ENCODE data around the gene JOSD1.

The JOSD1 gene

DNA sequence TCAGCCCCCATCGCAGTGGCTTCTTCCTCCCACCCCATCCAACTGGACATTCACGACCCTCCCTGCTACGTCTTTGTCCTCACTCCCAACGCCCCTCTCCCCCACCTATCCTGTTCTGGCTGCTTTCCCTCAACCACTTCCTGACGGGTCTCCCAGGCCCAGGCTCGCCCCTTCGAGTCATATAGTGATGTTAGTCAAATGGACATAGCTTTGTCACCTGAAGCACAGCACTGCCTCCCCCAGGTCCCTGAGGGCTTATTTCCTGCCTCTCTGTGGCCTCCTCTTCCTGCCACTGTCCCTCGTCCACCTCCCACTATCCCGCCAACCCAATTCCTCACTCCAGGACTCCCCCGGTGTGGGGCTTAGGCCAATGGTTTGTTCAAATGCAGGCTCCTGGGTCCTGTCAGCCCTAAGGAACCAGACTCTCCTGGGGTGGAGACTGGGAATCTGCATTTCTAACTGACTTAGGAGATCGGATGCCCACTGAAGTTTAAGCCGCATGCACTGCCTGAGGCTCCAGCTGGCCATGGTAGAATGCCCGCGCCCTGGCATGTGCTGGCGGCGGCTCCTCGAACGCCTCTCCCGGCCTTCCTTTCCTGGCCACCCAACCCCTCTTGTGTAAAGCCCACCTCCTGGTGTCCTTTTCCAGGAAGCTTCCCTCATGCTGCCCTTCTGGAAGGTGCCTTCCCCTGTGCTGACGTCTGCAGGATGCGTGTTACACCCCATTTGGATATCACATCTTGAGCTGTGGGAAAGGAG, 36.7 kb upstream of the JOSD1 start:
- DNase-seq (ENCODE audit: low spot score) = no peak
- no peak for TF ChIP-seq CTCF (IDR thresholded peaks at IDR 0.05; ENCODE audit: extremely low read depth, missing control alignments)

DNA sequence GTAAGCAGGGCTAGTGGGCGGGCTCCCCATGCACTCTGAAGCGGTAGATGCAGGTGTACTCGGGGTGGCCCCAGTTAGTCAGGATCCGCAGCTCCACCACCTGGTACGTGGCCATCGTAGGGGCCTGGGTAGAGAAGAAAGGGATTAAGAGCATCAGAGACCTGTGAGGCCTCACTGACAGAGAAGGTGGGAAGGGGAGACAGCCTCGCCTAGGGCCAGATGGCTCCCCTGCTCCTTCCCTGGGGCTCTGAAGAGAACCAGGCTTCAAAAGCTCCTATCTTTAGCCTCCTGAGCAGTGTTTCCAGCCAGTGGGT, 35.5 kb upstream of the JOSD1 start:
- no peak for TF ChIP-seq CTCF (IDR thresholded peaks at IDR 0.05; ENCODE audit: extremely low read depth, missing control alignments)
- DNase-seq (ENCODE audit: low spot score) = no peak

- TF ChIP-seq CTCF (IDR thresholded peaks at IDR 0.05; ENCODE audit: extremely low read depth, missing control alignments) = no peak
- DNase-seq (ENCODE audit: low spot score) = no peak
Observed at GRCh38 chr22:38735465-38736256, 34.9 kb upstream of the JOSD1 start.

DNA sequence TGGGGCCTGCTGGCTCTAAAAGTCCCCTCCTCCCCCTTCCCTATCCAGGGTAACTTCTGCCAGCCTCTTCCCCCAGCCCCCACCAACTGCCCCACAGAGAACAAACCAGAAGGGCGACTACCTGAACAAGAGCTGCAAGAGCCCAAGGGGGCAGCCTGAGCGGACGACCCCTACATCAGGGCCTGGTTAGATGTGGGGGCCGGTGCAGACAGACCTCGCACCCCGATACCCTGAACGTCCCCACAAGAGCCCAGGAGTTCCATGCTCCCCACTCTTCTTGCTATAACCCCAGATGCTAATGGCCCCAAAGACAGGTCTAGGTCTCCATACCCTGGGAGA, 34.4 kb upstream of the JOSD1 start:
- no peak for TF ChIP-seq CTCF (IDR thresholded peaks at IDR 0.05; ENCODE audit: extremely low read depth, missing control alignments)
- no peak for DNase-seq (ENCODE audit: low spot score)

DNA sequence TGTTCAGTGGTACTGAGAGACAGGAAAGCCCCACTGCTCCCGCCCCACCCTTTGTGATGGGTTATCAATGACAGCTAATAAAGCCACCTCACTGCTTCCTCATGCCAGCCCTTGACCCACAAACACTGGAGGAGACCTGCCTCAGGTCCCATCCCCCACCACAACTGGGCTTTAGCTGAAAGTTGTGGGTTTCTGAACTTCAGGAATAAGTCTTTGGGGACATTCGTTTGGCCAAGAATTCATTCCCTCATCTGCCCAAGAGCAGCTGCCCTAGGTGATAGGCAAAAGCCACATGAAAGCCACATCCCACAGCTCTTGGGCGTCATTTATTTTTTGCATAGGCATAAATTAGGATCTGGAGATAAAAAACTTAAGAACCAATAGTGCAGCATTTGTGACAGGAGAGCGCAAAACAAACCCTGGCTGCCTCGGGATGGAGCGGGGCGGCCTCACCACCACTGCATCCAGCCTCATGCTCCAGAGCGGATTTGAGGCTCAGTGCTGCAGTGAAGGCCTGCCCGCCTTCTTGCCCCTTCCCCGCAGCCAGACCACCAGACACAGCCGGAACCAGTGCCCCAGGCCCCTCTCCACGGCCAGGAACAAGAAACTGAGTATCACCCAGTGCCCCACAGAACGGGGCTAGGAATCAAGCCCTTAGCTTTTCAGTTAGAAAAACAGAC, 33.8 kb upstream of the JOSD1 start:
- TF ChIP-seq CTCF (IDR thresholded peaks at IDR 0.05; ENCODE audit: extremely low read depth, missing control alignments) = no peak
- DNase-seq (ENCODE audit: low spot score) = no peak

GRCh38 chr22:38733724-38734381, 33.1 kb upstream of the JOSD1 start:
- no peak for DNase-seq (ENCODE audit: low spot score)
- TF ChIP-seq CTCF (IDR thresholded peaks at IDR 0.05; ENCODE audit: extremely low read depth, missing control alignments) = no peak

- peak; percentile 59 for TF ChIP-seq CTCF (IDR thresholded peaks at IDR 0.05; ENCODE audit: extremely low read depth, missing control alignments)
- peak; percentile 67 for DNase-seq (ENCODE audit: low spot score)
Observed at GRCh38 chr22:38733329-38733723, 32.6 kb upstream of the JOSD1 start.
